HG03460 (cell line): ENCODE data around the gene TNIP1.

Experiments
- ATAC-seq: cut with Tn5 transposase; IDR thresholded peaks from one replicate; pipeline ENCODE4 v1.9.1; 2021; ENCODE audit not compliant: unreplicated experiment

Gene TNIP1

DNA sequence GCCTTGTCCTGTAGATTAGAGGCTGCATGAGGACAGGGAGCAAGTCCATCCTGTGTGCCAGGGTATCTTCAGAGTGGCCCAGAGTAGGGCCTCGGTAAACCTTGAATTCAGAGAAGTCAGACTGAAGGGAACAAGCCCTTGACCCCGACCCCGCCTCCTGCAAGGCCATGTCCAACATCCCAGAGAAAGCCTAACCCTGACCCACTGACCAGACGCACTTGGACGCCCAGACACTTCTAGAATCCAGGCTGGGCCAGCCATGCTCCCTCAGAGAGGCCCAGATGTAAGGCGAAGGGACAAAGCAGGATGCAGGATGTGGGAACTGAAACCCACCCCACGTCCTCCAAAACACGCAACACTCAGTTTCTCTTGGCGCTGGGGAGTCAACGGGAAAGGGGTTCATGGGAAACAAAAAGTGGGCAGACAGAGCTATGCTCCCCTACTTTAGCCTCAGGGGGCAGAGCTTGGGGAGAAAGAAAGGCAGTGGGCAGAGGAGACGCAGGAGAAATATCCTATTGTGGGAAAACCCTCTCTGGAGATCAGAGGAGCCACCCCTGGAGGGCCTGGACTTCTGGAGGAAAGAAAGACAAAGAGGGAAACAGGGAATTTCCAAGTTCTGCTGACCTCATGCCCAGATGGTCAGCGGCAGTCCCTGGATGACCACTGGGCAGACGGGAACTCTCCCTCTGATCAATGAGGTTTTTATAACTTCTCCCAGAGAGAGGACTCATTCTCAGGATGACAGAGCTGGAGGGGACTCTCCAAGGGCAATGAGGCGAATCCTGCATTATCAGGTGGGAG lies 13.0 kb downstream of the TNIP1 start:
- ATAC-seq: no peak

DNA sequence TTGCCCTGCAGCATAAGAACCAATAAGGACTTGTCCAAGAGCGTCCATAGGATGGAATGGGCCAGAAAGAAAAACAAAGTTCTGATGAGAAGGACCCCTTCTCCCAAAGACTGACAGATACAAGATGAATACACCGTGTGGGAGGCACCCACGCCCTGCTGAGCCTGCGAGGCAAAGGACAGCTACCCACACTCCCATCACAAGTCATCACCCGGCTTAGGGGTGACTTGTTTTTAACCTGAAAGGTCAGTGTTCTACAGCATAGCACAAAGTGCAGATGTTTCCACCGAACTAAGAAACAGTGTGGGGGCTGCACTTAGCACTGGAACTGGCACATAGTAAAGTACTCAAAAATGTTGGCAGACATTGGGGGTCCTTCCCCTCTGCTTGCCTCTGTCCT lies 13.9 kb downstream of the TNIP1 start:
- ATAC-seq: no peak

DNA sequence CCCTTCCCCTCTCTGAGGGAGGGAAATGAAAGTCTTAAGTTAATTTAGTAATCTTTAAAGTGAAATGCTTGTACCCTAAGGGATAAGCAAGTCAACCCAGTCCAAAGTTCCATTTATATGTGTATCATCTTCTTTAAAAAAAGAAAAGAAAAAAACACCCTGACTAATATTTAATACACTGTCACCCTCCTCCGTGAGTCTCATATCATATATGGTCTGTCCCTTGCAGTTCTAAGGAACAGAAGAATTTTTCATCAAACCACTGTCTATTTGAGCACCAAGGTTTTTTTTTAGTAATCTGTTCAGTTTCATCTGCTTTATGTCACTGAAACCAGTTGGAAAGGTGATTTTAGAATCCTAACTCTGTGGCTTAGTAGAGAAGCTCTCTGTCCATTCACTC lies 15.2 kb downstream of the TNIP1 start:
- no peak for ATAC-seq

DNA sequence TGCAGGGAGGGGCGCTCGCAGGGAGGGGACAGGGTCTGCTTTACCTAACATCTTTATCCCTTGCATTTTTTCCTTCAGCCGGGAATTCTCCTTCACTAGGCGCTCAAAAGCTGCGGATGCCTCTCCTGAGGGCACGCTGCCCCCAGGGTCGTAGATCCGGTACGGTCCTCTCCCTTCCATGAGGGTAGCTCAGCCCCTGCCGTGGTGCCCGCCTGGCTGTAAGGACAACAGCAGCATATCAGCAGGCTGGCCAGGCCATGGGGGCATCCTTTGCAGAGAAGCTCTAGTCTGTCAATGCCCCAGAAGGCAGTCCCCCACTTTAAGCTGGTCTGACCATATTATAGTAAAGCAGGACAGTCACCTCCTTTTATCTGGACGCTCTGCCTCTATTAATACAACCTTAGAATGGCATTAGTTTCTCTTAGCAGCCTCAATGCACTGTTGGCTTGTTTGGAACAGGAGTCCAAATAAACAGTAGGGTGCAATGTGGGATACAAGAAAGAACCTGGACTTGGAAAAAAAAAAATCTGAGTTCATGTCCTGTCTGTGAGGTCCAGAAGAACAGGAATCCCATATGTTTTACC lies 15.8 kb downstream of the TNIP1 start:
- no peak for ATAC-seq

DNA sequence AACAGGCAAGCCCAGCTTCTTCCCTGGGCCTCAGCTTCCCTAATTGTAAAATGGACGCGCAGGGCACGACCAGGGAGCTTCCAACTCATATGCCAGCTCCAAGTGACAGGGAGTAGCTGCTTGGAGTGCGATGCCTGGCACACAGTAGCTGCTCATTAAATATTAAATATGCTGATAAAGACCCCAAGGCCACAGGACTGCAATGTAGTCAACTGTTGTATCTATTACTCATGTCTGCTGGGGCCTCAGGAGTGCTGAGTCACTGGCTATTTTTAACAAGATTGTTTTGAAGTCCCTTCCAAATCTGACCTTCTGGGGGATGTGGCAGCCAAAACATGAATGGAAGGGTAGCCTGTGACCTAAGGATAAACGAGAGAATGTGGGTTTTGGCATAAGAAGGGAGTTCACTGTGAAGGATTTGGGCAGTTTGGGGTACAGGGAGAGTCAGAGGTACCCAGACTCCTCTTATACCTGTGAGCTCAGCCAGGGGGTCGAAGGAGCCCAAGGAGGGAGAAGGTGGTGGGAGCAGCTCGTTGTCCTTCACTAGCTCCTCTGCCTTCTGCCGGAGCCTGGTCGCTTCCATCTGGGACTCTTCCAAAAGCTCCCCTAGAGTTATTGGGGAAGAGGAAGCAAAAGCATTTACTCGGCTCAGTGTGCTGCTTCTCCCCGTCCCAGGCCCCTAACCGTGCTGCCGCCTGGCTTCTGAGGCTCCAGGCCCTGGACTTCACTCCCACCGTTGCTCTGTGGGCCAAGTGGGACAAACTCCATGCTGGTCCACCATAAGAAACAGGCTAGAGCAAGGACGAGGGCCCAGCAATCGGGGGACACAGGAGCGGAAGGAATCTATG lies 17.5 kb downstream of the TNIP1 start:
- no peak for ATAC-seq

DNA sequence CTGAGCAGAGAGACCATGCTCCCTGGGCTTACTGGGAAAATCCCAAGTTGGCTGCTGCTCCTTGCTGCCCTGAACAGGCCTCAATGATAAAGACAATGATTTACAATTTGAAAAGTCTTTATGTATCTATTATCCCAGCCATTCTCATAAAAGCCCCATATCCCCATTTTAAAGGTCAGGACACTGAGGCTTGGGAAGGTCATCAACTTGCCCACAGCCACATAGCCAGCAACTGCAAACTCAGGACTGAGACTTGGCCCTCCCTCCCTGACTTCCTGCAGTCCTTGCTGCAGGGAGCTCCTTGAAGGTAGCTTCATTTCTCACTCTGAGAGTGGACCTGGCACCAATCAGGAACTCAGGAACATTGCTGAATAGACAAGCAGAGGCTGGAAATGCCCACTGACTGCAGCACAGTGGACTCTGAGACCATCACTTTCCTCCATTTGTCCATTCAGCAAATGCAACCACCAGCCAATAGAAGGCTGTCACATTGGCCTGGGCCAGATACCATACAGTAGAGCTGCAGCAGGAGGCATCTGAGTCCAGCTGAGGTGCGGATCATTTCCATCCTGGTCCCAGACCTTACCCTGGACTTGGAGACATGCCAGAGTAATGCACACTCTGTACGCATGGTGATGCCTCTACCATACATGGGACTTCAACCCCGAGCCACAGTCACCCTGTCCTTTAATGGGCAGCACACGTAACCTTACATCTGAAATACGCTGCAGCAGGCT lies 18.3 kb downstream of the TNIP1 start:
- no peak for ATAC-seq

DNA sequence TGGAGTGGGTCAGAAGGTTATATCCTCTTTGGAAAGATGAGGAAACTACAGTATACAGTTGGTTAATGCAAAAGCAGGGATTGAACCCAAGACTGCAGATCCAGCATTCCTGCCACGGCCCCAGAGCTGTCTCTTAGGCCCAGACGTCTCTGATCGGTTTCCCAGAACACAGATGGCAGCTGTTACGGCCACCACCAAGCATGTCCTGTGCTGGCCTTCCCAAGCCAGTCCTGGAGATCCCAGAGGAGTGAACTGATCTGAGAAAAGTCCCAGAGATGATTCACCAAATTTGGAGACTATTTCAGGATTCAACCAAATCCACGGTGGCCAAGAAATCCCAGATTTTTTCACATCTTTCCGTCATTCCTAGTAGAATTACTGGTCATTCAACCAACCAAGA lies 20.1 kb downstream of the TNIP1 start:
- ATAC-seq: no peak

DNA sequence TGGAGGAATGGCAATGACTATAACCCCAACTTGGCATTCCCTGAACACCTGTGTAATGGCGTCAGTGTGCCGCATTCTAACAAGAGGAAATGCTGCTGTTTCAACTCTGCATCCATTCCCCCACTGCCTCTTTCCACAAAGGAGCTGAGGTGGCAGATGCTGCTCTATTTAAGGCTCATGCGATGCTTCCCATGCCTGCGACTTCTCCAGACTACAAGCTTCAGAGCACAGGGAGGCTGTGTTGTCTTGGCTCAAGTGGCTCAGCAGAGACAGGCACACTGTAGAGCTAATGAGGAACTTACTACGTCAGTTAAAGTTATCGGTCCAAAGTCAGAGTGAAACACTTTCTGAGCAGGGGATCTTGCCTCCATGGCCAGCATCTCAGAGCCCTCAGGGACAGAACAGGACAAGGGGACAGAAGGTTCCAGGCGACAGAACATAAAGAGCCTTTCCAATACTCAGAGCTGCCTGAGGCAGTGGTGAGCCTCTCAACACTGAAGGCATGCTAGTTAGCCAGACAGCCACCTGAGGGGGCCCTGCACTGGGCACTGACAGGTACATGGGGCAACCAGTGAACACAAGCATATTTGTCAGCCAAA lies 21.8 kb downstream of the TNIP1 start:
- ATAC-seq: no peak

DNA sequence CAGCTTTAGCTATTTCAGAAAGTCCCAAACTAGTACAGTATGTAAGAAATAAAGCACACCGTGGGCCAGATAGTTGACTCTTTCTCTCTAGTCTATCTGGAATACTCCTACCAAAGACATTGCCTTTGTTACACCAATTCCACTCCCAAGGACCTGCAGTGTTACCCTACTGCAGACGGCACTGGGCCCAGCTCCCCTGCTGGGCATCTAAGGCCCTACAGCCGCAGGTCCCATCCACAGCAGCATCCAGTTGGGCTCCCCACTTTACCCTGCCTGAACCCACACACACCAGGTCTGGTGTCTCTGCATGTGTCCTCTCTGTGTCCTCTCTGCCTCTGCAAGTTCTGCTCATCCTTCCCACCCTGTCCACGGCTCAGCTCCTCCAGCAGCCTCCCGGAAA lies 22.5 kb downstream of the TNIP1 start:
- no peak for ATAC-seq

DNA sequence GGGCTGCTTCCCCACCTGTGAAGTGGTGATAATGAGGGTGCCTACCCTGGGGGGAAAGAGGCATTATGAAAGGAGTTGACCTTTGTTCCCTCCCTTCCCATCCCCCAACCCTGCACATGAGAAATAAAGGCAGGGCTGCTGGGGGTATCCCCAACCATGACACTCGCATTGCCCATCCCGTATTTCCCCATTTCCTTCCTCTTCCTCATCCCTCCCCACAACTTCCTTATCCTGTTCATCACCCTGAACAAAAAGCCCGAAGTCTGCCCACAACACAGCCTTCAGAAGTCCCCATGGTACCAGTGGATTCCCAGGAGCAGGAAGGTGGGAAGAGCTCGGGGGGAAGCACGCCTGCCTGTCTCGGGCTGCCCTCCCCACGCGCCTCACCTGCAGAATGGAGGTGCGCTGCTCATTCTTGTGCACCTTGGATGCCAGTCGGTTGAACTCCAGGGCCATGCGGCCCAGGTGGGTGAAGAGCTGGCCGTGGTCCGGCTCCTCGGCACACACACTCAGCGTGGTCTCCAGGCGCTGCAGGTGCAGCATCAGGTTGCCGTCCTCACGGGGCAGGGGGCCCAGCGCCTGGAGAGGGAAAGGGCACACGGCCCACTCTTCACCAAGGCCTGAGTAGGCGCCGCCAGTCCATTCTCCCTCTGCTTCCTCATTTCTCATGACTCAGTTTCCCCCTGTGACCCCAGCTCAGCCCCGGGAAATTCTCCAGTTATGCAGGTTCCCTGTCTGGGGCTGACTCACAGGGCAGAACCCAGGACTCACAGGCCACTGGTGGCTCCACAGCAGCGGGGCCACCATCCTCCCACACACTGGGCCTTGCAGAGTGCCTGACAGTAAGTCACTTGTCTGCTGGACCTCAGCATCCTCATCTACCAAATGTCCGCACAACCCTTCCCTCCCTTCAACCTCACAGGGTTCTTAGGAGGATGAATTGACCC lies 24.2 kb downstream of the TNIP1 start:
- no peak for ATAC-seq

DNA sequence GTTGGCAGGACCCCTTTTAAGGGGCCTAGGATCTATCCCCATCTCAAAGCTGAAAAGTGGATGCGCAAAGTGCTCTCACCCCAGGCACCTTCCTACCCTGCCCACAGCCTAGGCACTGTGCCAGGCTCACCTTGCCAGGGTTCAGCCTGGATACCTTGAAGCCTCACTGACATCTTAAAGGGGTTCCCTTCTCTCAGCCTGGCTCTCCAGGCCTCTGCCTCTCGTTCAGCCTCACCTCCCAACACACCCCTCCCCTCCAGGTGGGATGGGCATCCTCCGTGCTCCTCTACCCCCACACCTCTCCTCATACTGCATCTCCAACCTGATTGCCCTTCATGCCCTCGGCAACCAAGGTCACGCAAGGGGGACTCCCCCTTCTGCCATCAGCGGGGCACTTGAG lies 25.5 kb downstream of the TNIP1 start:
- ATAC-seq: no peak

DNA sequence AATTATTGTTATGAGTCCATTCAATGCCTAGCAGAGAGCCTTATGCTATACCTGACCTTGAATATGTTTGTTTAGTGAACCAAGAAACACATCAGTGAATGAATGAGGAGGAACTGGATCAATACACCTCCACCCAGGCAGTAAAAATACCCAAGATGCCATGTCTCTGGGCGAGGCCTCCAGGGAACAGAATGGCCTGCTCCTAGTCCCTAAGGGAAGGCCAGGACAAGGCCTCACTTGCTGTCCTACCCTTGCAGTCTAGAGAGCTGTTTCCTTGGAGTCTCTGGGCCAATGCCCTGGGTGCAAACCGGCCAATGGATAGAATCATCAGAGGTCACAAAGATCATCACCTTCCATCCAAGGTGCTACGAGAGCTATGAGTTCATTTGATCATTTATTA lies 26.1 kb downstream of the TNIP1 start:
- ATAC-seq: no peak

DNA sequence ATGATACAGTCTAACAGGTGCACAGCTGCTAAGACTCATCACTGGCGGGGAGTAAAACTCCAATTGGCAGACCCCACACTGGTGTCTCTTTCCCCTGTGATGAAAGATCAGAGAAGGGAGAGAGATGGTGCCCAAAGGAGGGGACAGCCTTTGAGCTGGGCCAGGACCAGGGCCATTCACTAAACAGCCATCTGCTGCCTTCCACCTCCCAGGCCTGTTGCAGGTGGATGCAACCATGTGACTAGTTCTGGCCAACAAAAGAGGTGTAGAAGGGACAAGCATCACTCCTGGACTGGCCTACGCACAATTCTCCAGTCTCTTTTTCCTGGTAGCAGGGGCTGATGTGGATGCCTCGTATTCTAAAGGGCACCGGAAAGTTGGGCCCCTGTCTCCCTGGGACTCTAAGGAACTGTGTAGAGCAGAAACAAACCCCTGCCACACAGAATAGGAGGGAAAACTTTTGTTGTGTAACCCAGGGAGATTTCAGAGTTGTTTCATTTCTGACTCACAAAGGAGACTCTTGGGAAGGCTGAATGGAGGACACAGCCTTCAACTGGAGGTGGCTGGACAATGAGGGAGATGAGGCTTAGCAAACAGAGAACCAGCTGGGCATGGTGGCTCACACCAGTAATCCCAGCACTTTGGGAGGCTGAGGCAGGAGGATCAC lies 26.9 kb downstream of the TNIP1 start:
- ATAC-seq: no peak

DNA sequence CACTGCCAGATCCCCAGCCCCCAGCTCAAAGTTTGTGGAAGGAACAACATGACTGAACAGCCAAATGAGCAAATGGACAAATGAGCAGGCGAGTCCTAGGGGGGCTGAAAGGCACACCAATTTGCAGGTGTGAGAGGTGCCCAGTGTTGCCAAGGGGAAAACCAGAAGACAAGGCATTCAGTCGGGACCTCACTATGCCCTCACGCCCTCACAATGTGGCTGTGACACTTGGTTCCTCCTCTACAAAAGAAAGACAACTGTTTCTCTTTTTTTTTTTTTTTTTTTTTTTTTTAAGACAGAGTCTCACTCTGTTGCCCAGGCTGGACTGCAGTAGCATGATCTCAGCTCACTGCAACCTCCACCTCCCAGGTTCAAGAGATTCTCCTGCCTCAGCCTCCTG lies 28.0 kb downstream of the TNIP1 start:
- ATAC-seq: no peak

DNA sequence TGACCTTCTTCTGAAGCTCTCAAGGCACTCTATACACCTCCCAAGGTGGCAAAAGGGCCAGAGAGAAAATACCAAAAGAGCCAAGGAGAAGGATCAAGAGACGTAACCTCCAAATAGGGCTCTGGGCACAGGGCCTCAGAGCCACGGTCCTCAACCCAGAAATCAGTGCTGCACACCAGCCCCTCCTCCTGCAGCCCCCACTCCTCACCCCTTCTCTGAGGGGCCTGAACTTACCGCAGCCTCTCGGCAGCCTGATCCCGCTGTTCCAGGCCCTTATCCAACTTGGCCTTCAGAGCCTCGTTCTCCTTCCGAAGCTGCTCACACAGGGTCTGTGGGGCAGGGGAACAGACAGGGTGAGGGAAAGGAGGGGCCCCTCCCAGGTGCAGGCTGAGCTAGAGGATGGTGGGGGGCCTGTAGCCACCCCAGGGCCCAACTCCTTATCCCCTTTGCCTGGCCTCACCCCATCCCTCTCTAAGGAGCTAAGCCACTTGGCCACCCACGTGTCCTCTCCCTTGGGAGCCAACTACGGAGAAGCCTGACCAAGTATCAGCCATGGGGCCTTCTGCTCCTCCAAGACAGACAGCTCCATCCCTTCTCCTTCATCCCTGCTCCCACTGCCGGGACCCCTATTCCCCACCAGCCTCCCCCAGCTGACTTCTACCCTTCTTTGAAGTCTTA lies 28.8 kb downstream of the TNIP1 start:
- no peak for ATAC-seq

DNA sequence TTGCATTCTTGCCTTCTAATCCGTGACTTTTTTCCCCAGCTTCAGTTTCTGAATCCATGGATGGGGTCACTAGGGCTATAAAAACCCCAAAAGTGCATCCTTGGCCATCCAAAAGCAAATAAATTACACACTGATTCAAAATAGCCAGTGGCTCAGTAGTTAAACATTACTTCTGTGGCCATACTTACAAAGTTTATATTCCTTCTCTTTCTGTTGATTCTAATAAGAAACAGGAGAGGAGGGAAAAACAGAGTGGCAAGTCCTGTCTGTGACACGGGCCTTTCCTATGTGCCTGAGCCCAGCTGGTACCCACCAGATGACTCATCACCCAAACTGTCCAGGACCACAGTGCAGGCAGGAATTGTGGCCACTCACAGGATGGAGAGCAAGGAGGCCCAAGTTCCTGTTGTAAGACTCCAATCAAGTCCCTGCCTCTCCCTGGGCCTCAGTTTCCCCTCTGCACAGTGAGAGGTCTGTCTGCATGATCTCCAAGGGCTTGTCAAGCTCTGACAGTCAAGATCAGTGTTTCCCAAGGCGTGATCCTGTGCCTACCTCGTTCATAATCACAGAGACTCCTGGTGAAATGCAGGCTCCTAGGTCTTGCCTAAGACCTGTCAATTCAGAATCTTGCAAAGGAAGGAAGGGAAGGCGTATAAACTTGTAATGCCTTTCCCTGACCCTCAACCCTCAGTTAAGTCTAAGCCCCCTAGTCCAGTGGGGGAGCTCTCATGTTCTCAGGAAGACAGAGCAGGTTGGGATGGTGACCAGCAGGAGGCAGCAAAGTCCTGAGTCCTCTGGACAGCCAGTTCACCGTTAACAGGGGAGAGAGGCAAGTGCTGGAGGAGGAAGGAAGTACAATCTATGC lies 29.5 kb downstream of the TNIP1 start:
- peak; percentile 59 for ATAC-seq

DNA sequence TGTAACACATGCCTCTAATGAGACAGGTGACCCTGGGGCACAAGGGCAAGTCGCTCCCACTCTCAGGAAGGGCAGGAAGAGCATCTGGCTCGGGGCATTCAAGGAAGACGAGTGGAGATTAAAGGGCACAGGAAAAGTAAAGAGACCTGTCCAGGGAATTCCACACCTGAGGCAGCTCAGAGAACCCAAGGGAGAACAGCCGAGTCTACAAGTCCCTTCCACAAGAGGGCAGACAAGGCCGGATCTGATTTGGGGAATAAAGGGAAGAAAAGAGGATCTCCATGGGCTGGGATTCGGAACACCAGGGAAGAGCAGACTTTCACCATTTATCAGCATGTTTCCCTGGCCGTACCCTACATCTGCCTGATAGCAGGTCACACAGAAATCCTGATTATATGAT lies 32.3 kb downstream of the TNIP1 start:
- no peak for ATAC-seq
